GM21723 (cell line): Measurements from ENCODE around the gene TNIK.

Experiments used
- ATAC-seq: cut with Tn5 transposase; IDR thresholded peaks from one replicate; pipeline ENCODE4 v1.9.1; 2021; ENCODE audit warnings: mild to moderate bottlenecking, moderate library complexity; ENCODE audit not compliant: unreplicated experiment

The TNIK gene

GRCh38 chr3:171345107-171345843 is 114.9 kb downstream of the TNIK start:
- ATAC-seq = no peak

GRCh38 chr3:171343693-171344092 is 116.5 kb downstream of the TNIK start:
- no peak for ATAC-seq

GRCh38 chr3:171342783-171343420 is 117.3 kb downstream of the TNIK start:
- ATAC-seq = no peak

- no peak for ATAC-seq
These were observed 118.0 kb downstream of the TNIK start for GRCh38 chr3:171342200-171342599.

GRCh38 chr3:171340434-171340833 is 119.8 kb downstream of the TNIK start:
- ATAC-seq = no peak

- no peak for ATAC-seq
These were observed 120.6 kb downstream of the TNIK start for GRCh38 chr3:171339598-171339997.

- no peak for ATAC-seq
These were observed 123.8 kb downstream of the TNIK start for GRCh38 chr3:171336406-171336805.

GRCh38 chr3:171335559-171335958 is 124.6 kb downstream of the TNIK start:
- ATAC-seq = no peak

- ATAC-seq = no peak
These were observed 125.8 kb downstream of the TNIK start for GRCh38 chr3:171334465-171334811.

- ATAC-seq = no peak
These were observed 126.3 kb downstream of the TNIK start for GRCh38 chr3:171333784-171334464.

- ATAC-seq = no peak
These were observed 129.3 kb downstream of the TNIK start for GRCh38 chr3:171330938-171331337.

GRCh38 chr3:171329746-171330145 is 130.5 kb downstream of the TNIK start:
- ATAC-seq = no peak

GRCh38 chr3:171328419-171329082 is 131.7 kb downstream of the TNIK start:
- no peak for ATAC-seq

GRCh38 chr3:171327441-171328174 is 132.6 kb downstream of the TNIK start:
- no peak for ATAC-seq

GRCh38 chr3:171326717-171327440 is 133.3 kb downstream of the TNIK start:
- ATAC-seq = no peak

- no peak for ATAC-seq
These were observed 136.2 kb downstream of the TNIK start for GRCh38 chr3:171323938-171324536.

- ATAC-seq = no peak
These were observed 138.4 kb downstream of the TNIK start for GRCh38 chr3:171321559-171322360.

- ATAC-seq = no peak
These were observed 139.3 kb downstream of the TNIK start for GRCh38 chr3:171320750-171321558.
